Measurements from ENCODE around the gene FTCDNL1.

DNA sequence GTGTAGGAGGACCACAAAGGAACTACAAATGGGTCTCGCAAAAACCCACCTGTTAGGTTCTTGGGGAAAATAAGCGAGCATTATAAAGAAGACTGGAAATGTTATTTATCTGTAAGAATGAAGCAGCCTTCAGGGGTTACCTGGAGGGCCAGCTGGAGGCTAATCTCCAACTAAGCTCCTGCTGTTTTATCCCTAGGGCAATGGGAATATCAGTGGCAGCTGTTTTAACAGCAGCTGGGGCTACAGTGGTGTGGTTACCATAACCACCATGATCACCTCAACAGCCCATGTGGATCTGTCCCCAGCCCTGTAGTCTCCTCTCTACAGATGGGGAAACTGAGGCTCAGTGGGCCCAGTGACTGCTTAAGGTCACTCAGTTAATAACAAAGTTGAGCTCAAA is 108.1 kb downstream of the FTCDNL1 start:
- TF ChIP-seq POLR2AphosphoS5 (IDR thresholded peaks at IDR 0.05; ENCODE audit: borderline replicate concordance, low read depth, low read length): no peak
- TF ChIP-seq EZH2 (IDR thresholded peaks at IDR 0.05): no peak
- TF ChIP-seq FOXP2 (optimal IDR thresholded peaks at IDR 0.05; ENCODE audit: control extremely low read depth, extremely low read length, insufficient read depth): no peak
